Activated CD8-positive, alpha-beta memory T cell treated with anti-CD3 and anti-CD28 coated beads, Interleukin-2, amount 50 U/mL, for 1 hour (primary cell): ENCODE data around the gene CD96.
"Not testable (repeated sequence)": the region's sequence is repeated elsewhere in the genome, so short reads cannot be mapped to it uniquely, and the experiment has no call there.

Experiments used
- DNase-seq: peaks from one replicate; pipeline ENCODE4 v3.0.0-alpha.2; 2020; ENCODE audit errors: extremely low read depth

CD96 gene

DNA sequence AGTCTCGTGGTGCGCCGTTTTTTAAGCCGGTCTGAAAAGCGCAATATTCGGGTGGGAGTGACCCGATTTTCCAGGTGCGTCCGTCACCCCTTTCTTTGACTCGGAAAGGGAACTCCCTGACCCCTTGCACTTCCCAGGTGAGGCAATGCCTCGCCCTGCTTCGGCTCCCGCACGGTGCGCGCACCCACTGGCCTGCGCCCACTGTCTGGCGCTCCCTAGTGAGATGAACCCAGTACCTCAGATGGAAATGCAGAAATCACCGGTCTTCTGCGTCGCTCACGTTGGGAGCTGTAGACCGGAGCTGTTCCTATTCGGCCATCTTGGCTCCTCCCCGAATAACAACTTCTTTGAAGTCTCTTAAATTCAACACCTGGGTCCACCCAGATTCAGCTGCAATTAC, 19.9 kb downstream of the CD96 start:
- not testable (repeated sequence) for DNase-seq

DNA sequence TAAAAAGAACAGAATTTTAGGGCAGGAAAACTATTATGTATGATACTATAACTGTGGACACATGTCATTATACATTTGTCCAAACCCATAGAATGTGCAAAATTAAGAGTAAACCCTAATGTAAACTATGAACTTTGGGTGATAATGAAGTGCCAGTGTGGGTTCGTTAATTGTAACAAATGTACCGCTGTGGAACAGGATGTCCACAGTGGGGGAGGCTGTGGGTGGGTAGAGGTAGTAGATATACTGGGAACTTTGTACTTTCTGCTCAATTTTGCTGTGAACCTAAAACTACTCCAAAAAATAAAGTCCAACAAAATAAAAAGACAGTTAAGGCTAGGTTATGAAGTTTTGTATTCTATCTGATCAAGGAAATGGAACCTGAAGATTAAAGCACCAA, 24.8 kb downstream of the CD96 start:
- no peak for DNase-seq

DNA sequence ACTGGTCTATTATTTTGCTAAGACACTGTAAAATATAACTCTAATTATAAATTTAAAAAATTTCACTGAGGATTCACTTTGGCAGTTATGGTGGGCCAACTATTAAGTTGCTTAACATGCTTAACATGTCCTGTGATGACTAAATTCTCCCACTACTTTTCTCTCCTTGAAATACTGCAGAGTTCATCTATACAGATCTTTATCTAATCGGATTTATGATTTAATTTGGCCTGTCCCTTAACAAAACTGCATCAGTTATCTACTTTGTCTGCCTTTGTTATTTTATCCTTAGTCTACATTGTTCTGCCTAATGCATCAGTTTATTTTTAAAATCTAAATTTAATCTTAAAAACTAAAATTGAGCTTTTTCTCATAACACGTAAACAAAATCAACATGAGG, 26.4 kb downstream of the CD96 start:
- no peak for DNase-seq

DNA sequence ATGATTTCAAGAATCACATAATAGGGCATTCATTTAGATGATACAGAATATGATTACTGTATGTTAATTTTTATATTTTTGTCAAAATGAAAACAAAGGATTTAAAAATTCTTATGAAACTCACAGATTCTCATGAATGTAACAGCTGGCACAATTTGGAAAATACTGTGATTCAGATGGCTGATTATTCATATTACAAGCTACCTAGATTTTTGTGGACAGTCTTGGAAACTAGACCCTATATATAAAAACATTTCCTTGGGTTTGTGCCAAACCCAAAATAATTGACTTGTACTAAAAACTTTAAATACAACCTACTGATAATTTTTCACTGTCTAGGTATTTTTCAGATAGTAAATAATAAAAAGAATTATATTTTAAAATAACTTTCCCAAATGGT, 26.9 kb downstream of the CD96 start:
- no peak for DNase-seq

DNA sequence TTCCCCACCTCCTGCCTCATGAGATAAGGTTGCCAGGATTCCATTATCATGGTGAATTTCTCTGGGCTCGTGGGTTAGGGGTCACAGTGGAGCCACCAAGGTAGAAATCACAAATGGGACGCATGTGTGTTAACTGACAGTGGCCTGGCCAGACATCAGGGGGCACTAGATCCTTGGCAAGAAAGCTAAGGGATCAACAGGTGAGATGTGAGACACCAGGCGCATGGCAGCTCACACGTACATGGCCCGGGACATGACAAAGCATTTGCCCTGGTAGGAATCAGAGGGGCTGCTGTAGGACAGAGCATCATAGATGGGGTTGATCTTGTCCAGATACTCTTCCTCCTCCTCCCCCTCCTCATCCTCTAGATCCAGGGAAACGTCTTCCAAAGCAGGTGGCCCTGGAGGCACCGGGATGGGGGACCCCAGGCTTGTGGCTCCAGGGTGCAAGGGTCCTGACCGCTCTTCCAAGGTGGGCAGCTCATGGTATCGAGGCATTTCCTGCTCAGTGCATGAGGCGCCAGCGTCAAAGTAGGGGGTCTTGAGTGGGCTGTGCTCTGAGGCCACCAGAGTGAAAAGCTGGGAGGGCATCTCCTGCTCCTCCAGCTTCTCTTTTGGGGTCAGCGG, 28.5 kb downstream of the CD96 start:
- no peak for DNase-seq

DNA sequence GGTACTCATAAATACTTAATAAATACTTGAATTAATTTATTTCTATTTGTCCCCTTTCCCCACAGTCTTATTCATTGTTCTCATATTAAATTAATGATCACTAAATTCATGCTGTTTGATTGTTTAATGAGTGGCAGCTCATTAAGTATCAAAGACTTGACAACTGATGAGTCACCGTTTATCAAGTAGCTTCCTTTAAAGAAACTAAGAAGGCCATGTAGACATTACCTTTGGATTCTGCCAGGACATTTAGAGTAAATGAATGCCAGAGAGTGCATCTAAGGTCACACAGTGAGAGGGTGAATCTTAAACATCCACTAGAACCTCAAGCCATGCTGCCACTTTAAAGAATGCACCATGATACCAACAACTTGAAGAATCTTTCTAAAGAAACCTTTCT, 29.3 kb downstream of the CD96 start:
- no peak for DNase-seq

DNA sequence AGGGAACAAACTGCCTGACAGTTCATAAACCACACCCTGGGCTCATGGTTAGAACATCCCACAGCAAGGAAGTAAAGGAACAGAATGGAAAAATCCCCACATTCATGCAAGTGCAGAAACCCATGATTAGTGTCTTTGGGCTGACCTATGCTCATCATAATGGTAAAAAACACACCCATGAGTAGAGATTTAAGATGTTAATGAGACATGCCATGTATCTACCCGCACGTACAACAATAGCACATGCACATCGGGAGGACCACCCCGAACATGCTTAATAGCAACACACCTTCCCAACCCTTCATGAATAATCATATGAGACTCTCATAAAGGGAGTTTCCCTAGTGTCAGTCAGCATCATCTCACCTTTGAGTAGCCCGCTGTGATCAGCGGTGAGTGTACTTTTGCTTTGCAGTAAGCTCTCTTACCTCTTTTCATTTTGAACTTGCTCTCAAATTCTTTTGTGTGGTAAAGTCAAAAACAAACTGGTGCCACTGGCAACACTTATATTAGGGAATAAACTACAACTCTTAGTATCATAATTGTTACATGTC, 30.0 kb downstream of the CD96 start:
- DNase-seq: no peak

DNA sequence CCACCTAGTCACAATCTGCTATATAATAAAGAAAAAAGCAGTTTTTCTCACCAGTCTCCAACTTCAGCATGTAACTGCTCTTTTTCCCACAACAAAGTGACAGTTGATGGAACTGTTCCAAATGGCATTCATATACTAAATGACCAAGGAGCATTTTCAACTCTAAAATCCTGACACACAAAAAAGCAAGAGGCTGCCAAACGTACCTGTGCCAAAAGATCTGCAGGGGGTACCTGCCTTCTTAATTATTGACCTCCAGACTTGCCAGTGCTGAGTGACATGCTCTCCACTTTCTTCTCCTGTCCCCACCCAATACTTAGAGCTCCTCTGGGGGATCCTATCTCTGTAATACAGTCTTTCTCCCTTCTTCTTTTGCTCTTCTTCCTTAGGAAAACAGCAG, 35.1 kb downstream of the CD96 start:
- DNase-seq: no peak

DNA sequence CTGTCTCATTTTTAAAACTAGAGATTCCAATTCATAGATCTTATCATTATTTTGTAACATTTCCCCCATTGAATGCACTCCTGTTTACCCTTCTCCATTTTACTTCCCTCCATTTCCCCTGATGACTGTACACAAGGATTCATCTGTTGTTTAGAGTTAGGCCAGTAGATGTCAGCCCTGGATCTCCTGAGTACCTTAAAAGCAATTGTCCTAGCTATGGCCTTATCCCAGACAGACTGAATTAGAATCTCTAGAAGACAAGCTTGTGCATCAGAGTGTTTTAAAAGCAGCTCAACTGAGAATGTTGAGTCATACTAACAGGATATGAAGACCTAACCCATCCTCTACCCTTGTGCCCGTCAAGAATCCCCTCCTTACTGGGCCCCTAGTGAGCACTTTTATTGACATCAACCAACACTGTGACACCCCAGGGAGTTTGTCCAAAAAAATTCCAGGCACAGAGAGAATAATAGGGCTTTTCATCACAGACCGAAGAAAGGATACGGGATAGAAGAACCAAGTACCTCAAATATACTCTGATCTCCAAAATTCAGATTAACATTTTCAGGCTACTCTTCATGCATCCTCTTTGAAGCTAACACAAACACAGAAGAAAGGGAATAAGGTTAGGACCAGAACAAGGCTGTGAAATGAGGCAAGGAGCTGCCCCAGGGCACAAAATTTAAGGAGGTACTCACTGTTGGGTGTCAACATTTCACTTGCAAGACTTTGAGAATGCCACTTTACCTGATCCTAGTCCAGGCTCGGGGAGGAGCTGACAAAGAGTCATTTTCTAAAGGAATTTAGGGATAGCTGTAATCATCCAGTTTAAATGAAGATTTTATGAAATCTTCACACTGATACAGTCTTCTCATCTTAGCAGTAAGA, 36.0 kb downstream of the CD96 start:
- no peak for DNase-seq

DNA sequence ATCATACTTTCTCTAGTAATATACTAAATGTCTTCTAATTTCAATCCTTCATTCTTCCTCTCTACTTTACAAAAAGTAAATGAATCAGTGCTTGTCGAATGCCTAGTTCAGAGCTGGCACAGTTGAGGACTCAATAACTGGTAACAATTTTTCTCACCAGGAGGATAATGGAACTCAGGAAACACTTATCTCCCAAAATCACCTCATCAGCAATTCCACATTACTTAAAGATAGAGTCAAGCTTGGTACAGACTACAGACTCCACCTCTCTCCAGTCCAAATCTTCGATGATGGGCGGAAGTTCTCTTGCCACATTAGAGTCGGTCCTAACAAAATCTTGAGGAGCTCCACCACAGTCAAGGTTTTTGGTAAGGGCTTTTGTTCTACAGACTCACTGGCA, 36.9 kb downstream of the CD96 start:
- DNase-seq: no peak

DNA sequence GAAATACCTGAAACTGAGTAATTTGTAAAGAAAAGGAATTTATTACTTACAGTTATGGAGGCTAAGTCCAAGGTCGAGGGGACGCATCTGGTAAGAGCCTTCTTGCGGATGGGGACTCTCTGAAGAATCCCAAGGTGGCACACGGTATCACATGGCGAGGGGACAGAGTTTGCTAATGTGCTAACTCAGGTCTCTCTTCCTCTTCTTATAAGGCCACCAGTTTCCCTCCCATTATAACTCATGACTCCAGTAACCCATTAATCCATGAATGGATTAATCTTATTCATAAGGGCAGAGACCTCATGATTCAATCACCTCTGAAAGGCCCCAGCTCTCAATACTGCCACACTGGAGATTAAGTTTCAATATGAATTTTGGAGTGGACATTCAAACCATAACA, 37.5 kb downstream of the CD96 start:
- DNase-seq: no peak

DNA sequence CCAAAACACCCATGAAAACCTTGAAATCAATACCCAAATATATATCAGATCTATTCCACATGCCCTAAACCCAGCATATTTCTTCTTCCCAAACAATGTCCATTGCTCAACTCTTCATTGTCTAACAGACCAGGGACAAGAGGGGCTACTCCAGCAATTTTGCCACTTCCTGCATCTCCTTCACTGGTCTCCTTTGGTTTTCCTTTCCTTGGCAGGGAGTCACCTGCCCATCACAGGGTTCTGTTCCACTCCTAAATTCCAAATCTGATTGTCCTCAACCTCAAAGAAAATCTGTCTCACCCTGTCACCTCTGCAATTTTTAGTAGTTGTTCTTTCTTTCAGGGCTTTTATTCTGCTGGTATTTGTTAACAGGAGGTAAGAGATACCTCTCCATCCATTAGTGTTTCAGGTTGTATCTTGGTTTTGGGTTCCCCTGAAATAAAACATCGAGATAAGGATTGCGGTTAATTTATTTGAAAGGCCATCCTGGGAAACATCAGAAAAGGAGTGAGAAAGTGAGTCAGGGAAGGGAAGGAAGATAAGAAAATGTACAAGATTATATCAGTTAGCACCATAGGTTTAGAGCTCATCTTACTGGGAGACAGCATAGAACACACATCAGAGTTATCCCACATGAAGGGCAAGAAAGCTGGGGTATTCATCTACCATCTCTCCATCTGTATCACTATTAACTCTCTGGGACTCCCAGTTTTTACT, 39.6 kb downstream of the CD96 start:
- no peak for DNase-seq

DNA sequence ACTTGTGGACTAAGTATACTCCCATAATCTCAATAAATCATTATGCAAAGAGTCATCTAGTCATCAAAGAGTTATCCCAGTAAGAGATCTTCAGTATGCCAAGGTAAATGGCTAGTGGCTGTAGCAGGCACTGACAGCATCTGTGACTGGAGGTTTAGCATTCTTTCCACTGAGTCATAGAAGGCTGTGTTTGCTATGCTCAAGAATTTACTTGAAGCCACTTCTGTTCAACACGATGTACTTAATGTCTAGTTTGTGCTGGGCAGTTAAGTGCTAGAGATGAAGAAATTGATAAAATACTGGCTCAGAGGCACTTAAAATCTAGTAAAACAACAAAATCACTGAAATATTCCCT, 40.1 kb downstream of the CD96 start:
- DNase-seq: no peak

DNA sequence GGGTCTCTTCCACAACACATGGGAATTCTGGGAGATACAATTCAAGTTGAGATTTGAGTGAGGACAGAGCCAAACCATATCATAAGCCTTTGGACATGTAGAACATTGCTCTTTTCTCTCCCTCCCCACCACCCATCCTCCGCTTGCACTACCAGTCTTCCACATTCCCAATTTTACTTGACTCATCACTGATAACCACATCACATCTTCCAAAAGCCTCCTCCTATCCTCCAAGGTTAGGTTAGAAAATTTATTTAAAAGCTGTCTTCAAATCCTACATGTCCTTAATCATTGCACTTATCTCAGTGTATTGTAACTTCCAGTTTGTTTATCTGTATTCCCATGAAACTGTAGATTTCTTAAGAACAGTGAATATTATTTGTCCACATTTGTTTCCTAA, 42.7 kb downstream of the CD96 start:
- no peak for DNase-seq

DNA sequence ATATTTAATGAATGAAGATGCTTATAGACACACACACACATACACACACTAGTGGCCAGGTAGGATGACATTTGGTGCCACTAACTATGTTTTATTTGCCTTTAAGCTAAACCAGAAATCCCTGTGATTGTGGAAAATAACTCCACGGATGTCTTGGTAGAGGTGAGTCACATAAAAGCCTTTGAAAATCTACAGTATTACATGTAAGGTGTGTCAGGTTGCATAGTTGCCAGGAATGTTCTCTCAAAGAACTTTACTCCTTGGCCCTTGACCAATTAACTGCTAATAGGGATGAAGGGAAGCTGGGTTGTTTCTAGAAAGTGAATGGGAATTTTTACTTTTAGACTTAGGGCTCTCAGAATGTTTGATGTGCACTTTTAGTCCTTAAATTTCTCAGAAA, 43.2 kb downstream of the CD96 start:
- no peak for DNase-seq

DNA sequence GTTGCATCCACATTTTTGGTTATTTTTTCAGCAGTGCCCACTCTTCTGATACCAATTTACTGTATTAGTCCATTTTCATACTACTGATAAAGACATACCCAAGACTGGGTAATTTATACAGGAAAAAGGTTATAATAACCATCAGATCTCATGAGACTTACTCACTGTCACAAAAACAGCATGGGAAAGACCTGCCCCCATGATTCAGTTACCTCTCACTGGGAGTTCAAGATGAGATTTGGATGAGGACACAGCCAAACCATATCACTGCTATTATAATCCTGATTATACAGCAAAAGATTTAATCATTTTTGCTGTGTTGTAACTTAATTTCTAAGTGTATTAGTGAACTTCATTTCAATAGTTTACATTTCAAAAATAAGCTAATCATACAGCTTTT, 46.5 kb downstream of the CD96 start:
- DNase-seq: no peak

DNA sequence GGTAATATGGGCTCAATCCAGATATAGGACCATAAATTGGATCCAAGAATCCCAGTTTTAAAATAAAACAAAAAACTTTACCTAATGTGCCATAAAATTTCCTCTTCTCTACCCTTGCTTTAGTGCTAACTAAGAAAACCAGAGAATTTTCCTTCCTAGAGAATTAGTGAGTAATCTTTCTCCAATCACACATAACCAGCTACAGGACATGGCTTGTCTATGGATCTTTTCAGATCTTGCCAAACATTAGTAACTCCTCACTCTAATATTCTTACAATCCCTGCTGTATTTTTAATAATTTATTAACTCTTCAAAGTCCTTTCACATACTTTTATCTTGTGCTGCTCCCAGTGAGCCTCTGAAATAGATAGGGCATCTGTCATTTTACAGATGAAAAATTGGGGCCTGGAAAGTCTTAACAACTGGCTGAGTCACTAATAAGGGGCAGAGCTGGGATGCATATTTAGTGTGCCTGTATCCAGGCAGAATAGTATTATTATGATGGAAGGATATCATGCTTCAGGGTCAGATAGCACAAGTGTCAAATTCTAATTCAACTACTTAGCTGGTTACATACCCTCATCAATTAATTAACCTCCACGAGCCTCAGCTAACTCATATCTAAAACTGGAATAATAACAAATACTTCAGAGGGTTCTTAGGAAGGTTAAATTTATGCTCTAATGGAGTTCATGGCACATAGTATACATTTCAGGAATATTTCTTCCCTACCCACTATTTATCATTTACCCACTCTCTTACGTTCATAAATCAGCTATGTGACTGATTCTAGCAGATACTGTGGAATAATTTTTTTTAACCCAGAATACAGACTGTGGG, 47.5 kb downstream of the CD96 start:
- no peak for DNase-seq

DNA sequence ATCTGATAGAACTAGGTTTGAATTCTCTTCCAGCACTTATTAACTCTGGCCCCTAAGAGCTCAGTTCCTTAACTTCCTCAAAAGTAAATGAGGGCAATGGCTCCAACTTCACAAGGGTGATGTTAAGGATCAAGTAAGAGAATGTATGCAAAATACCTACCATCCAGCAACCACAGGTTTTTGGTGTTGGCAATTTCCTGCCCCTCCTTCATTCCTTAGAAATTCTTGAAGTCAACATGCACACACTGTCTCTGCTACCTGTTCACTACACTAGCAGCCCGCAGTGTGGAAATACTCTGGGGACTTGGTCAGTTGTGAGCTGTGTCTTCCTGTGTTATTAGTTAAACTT, 48.1 kb downstream of the CD96 start:
- no peak for DNase-seq

DNA sequence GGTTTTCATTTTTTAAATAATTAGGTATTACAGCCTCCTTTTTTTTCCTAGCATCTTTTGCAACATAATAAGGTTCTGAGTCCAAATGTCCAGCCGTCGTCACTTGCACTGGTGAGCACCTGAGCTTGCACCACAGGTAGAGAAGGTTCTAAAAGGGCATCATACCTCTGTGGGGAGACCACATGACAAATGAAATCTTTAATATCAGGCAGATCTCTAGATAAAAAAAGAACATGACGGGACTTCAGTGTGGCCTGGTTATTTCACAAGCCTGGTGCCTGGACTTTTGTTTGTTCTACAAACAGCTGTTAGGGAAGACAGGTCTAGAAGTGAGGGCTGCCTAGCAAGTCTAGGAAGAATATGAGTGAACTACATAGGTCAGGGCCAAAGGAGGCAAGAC, 49.6 kb downstream of the CD96 start:
- no peak for DNase-seq

DNA sequence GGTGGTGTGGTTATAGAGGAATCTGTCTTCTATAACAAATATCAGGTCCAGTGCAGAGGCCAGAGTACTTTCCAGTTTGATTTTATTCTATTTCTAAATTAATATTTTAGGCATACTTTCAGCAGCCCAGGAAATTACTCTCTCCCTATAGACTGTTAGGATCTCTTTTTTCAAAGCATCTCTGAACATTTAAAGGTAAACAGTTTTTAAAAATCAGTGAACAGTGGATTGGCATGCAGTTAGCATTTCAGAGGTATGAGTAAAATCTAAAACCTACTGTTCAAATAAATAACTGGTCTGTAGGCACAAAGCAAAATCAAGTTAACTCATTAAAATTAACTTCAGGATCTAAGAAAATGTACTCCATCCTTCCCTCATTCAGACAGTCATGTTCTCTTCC, 50.1 kb downstream of the CD96 start:
- no peak for DNase-seq

DNA sequence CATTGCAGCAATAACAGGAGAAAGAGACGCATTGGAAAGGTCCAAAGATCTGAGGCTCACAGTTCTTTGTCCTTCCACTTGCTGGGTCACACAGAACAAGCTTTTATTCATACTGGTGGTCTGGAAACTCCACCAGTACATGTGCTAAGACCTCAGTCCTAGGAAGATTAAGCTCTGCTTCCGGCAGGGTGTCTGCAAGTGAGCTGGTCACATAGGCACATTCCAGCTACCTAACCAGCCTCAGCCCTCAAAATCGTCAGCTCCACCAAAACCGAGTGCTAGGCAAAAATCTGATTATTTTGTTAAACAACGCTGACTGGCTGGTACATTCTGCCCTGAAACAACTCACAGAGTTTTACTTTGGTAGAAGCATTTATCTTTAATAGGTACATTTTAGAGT, 50.9 kb downstream of the CD96 start:
- no peak for DNase-seq

DNA sequence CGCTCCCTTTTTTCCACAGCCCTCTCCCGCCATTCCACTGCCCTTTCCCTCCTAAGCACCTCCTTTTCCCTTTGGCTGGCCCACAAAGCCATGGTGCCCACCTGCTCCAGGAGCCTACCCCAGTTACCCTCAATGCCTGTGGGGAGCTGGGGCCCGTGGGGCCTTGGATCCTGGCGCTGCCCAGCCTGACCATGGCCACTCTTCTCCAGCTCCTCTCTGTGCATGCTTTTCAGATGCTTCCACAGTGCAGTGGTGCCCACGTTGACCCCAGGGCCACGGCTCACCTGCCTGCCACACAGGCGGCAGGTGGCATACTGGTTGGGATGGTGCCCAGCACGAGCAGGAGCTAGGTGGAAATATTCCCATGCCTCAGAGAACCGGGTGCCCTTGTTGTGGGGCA, 51.7 kb downstream of the CD96 start:
- no peak for DNase-seq
